ENCODE measurements around the gene GALNT6. TPM values are rescaled to one million over a fixed set of nuclear protein-coding genes. Genes with fewer than 3 reads are reported as not detected.

GALNT6 gene
- total and polyA plus RNA-seq, 9 of the 15 experiments (the other 6 are each of a cell fraction or from before 2014, with no cell fraction given) = 1.5 to 8.6 (median 5.1) TPM

- TF ChIP-seq ZNF77 (CRISPR knock-in tag; IDR thresholded peaks at IDR 0.05) (no peak), MLX (CRISPR knock-in tag; conservative IDR thresholded peaks at IDR 0.05) (no peak), FOS (IDR thresholded peaks at IDR 0.05; ENCODE audit: extremely low read depth, insufficient read length) (no peak), ATF1 (CRISPR knock-in tag; IDR thresholded peaks at IDR 0.05) (no peak), ATF1 (tag; IDR thresholded peaks at IDR 0.05) (no peak), ZFPM2 (CRISPR knock-in tag; IDR thresholded peaks at IDR 0.05) (no peak), EGR1 (conservative IDR thresholded peaks at IDR 0.05) (no peak), PHF8 (IDR thresholded peaks at IDR 0.05; ENCODE audit: borderline replicate concordance, low read length) (no peak), ETS2 (tag; IDR thresholded peaks at IDR 0.05; ENCODE audit: borderline replicate concordance, poor library complexity, severe bottlenecking) (no peak), CHAMP1 (IDR thresholded peaks at IDR 0.05) (no peak; the same call in 1 of the 2 replicates), ZNF318 (IDR thresholded peaks at IDR 0.05; ENCODE audit: borderline replicate concordance in 1 of 2, low read depth in 1 of 2) (peak; percentile 28 to 68; a peak in 3 of 4 replicates), FOXK1 (CRISPR knock-in tag; IDR thresholded peaks at IDR 0.05; ENCODE audit: borderline replicate concordance) (no peak), BCOR (IDR thresholded peaks at IDR 0.05) (no peak; the same call in 1 of the 2 replicates), ZNF584 (CRISPR knock-in tag; IDR thresholded peaks at IDR 0.05; ENCODE audit: low read depth) (peak; percentile 47; the same call in 1 of the 2 replicates), CTBP1 (IDR thresholded peaks at IDR 0.05; ENCODE audit: borderline replicate concordance) (peak; percentile 81), MAFG (tag; conservative IDR thresholded peaks at IDR 0.05) (peak; percentile 96), FOXA1 (IDR thresholded peaks at IDR 0.05; ENCODE audit: borderline replicate concordance) (no peak)
These were observed 64.3 kb downstream of the GALNT6 start (continued) for GRCh38 chr12:51326698-51327439.
